SK-N-SH (cell line): ENCODE measurements around the gene PGA5. TPM values are rescaled to one million over a fixed set of nuclear protein-coding genes. Genes with fewer than 3 reads are reported as not detected.

ENCODE experiments used
- CTCF ChIA-PET: fragments of 300-600, 350-600 bp; formaldehyde crosslinking; extraction: SDS; loops from one replicate; lab custom pipeline; 2021; lab: Yijun Ruan, JAX
- POLR2A ChIA-PET: fragments of 350-600 bp; sonication (Branson Sonifier 250); formaldehyde crosslinking; extraction: SDS; loops from one replicate; lab custom pipeline; 2020; ENCODE audit warnings: antibody characterized with exemption, inconsistent platforms; lab: Yijun Ruan, JAX
- DNase-seq: peaks from one replicate; pipeline ENCODE4 v3.0.0; 2012
- H2AFZ ChIP-seq: fragments of 200-600 bp; sonication (generic); 2 replicates; pipeline ENCODE4 v1.8.1; 2016; ENCODE audit warnings: antibody characterized with exemption, mild to moderate bottlenecking, low read depth
- H3F3A ChIP-seq: fragments of 200-600 bp; sonication (generic); replicated peaks from 2 replicates; pipeline ENCODE3; 2016; ENCODE audit warnings: antibody characterized with exemption, mild to moderate bottlenecking; ENCODE audit not compliant: insufficient read depth
- H3K27ac ChIP-seq, 2 experiments: fragments of 200-500 bp in 1 of 2; fragments of 200-600 bp in 1 of 2; sonication (Bioruptor generic) in 1 of 2; sonication (generic), shearing (Covaris generic) in 1 of 2; 2 replicates each; pipeline versions ENCODE4 v1.5.1 to v1.6.1; 2014 to 2016; ENCODE audit warnings: low read depth in 2 of 2, inconsistent platforms in 1 of 2, low read length in 1 of 2, mild to moderate bottlenecking in 1 of 2, mixed read lengths in 1 of 2
- H3K27me3 ChIP-seq: fragments of 200-600 bp; sonication (generic), shearing (Covaris generic); 2 replicates; pipeline ENCODE4 v1.6.1; 2016; ENCODE audit warnings: mixed run types; ENCODE audit not compliant: insufficient read depth
- H3K36me3 ChIP-seq, 2 experiments: fragments of 200-500 bp in 1 of 2; fragments of 200-600 bp in 1 of 2; sonication (Bioruptor generic) in 1 of 2; sonication (generic) in 1 of 2; replicated peaks in 1 of 2; 2 replicates each; pipeline versions ENCODE3 to v1.5.1; 2014 to 2016; ENCODE audit warnings: low read length in 1 of 2, mild to moderate bottlenecking in 1 of 2; ENCODE audit not compliant: insufficient read depth in 2 of 2, control insufficient read depth in 1 of 2
- H3K4me1 ChIP-seq, 2 experiments: fragments of 200-500 bp in 1 of 2; fragments of 200-600 bp in 1 of 2; sonication (Bioruptor generic) in 1 of 2; sonication (generic), shearing (Covaris generic) in 1 of 2; 2 replicates each; pipeline versions ENCODE4 v1.5.1 to v1.6.1; 2014 to 2016; ENCODE audit warnings: low read depth in 1 of 2, low read length in 1 of 2, mixed run types in 1 of 2; ENCODE audit not compliant: insufficient read depth in 2 of 2, control insufficient read depth in 1 of 2
- H3K4me2 ChIP-seq: fragments of 200-600 bp; sonication (generic), shearing (Covaris generic); 2 replicates; pipeline ENCODE4 v1.6.1; 2017; ENCODE audit warnings: mixed run types
- H3K4me3 ChIP-seq, 2 experiments: fragments of 200-500 bp in 1 of 2; fragments of 200-600 bp in 1 of 2; sonication (Bioruptor generic) in 1 of 2; sonication (generic), shearing (Covaris generic) in 1 of 2; 2 replicates each; pipeline versions ENCODE4 v1.5.1 to v1.8.1; 2014 to 2016; ENCODE audit warnings: low read depth in 2 of 2, inconsistent platforms in 1 of 2, low read length in 1 of 2, mild to moderate bottlenecking in 1 of 2, mixed read lengths in 1 of 2, moderate library complexity in 1 of 2
- H3K79me2 ChIP-seq: fragments of 200-600 bp; sonication (generic); 2 replicates; pipeline ENCODE4 v1.8.1; 2017; ENCODE audit warnings: mild to moderate bottlenecking; ENCODE audit not compliant: insufficient read depth
- H3K9ac ChIP-seq: fragments of 200-600 bp; sonication (generic); 2 replicates; pipeline ENCODE4 v1.6.1; 2017; ENCODE audit warnings: mixed run types
- H3K9me2 ChIP-seq: fragments of 200-600 bp; sonication (generic); 2 replicates; pipeline ENCODE4 v1.6.1; 2017; ENCODE audit warnings: mixed run types
- H3K9me3 ChIP-seq: fragments of 200-600 bp; sonication (generic); 2 replicates; pipeline ENCODE4 v1.6.1; 2017; ENCODE audit warnings: mixed run types, mild to moderate bottlenecking, moderate library complexity
- H4K20me1 ChIP-seq: fragments of 200-600 bp; sonication (generic); 2 replicates; pipeline ENCODE4 v1.6.1; 2017; ENCODE audit warnings: mild to moderate bottlenecking, mixed run types; ENCODE audit not compliant: insufficient read depth
- CTCF ChIP-seq: fragments of 200-600 bp; sonication (generic); IDR thresholded peaks from 2 replicates; pipeline ENCODE4 v1.6.1; 2017; ENCODE audit warnings: antibody characterized with exemption, mild to moderate bottlenecking, moderate library complexity
- EZH2phosphoT487 ChIP-seq: fragments of 200-600 bp; sonication (generic); IDR thresholded peaks from 2 replicates; pipeline ENCODE4 v1.6.1; 2017; ENCODE audit warnings: low read depth, mixed run types, mild to moderate bottlenecking, antibody characterized with exemption, moderate library complexity, borderline replicate concordance
- IRF3 ChIP-seq: fragments of 150-350 bp; IDR thresholded peaks from 2 replicates; pipeline ENCODE4 v1.6.1; 2016; ENCODE audit warnings: mild to moderate bottlenecking, low read depth, low read length
- JUND ChIP-seq: IDR thresholded peaks from 2 replicates; pipeline ENCODE4 v1.4.0; 2012
- MEF2A ChIP-seq: IDR thresholded peaks from 2 replicates; pipeline ENCODE4 v1.4.0; 2012; ENCODE audit warnings: low read depth, borderline replicate concordance
- REST ChIP-seq: IDR thresholded peaks from 2 replicates; pipeline ENCODE4 v1.6.1; 2012; ENCODE audit warnings: mild to moderate bottlenecking, low read depth, low read length, moderate library complexity
- SMC3 ChIP-seq: IDR thresholded peaks from 2 replicates; pipeline ENCODE4 v1.6.1; 2012; ENCODE audit warnings: low read depth, low read length, improper control_type of control experiment
- TCF12 ChIP-seq: IDR thresholded peaks from 2 replicates; pipeline ENCODE4 v1.4.0; 2012
- TEAD4 ChIP-seq: IDR thresholded peaks from 2 replicates; pipeline ENCODE4 v1.4.0; 2012; ENCODE audit warnings: mild to moderate bottlenecking, borderline replicate concordance; ENCODE audit not compliant: insufficient read depth
- USF1 ChIP-seq: IDR thresholded peaks from 2 replicates; pipeline ENCODE4 v1.4.0; 2012; ENCODE audit warnings: low read depth, borderline replicate concordance
- WGBS: methylation state at CpG from one replicate; pipeline ENCODE4 v1.1.6; 2017; ENCODE audit warnings: low lambda C conversion rate; 5-methylcytosine and 5-hydroxymethylcytosine counted together
- polyA plus RNA-seq, 3 experiments: library from polyadenylated mRNA; depleted of rRNA; stranded (reverse); fragments of >200 nt; gene quantifications; 2 replicates each; pipeline ENCODE4 v1.2.3, GENCODE V29; 2012

PGA5 gene
- polyA plus RNA-seq, 1 of the 3 experiments (the other 2 are of a cell fraction), result not detected

GRCh38 chr11:61268588-61269250 is 27.7 kb downstream of the PGA5 start:
- Histone ChIP-seq H3K4me2 (no peak overlapping the region), H3K9me2 (no peaks in the 10 kb centered on the region), H3K27ac (no peak overlapping the region), H3K4me3 (no peak overlapping the region), H3K36me3 (no peaks in the 10 kb centered on the region), H2AFZ (no peak overlapping the region), H3K9me3 (no peaks in the 10 kb centered on the region), H3K79me2 (no peaks in the 10 kb centered on the region), H3K4me1 (no peaks in the 10 kb centered on the region), H3K9ac (no peak overlapping the region), H4K20me1 (no peaks in the 10 kb centered on the region)
- WGBS, result 72% methylated on average over 8 of the region's 15 CpGs
- no peak for TF ChIP-seq USF1
- TF ChIP-seq TEAD4, result no peak
- TF ChIP-seq, all 33 proteins: peak for 0
- H3F3A ChIP-seq, result no peaks in the 10 kb centered on the region
- no peak for DNase-seq
- ChIA-PET CTCF (interaction anchor here (1.1 to 2.6 kb wide), 2 partner anchors 12 to 68 kb away, joined by 3 to 7 read pairs; no protein-coding TSS in a partner anchor), POLR2A (no interaction called here)
- no peaks in the 10 kb centered on the region for H3K27me3 ChIP-seq

- Histone ChIP-seq H3K27me3 (no peaks in the 10 kb centered on the region), H3K36me3 (no peaks in the 10 kb centered on the region), H3K9ac (no peak overlapping the region), H3F3A (no peaks in the 10 kb centered on the region), H3K4me1 (no peaks in the 10 kb centered on the region), H3K79me2 (no peaks in the 10 kb centered on the region), H2AFZ (no peak overlapping the region), H3K4me2 (no peak overlapping the region), H3K4me3 (no peak overlapping the region), H3K9me2 (no peaks in the 10 kb centered on the region), H3K27ac (no peak overlapping the region), H4K20me1 (no peaks in the 10 kb centered on the region), H3K9me3 (no peaks in the 10 kb centered on the region)
- 73% methylated on average over 7 of the region's 7 CpGs for WGBS
- ChIA-PET CTCF (interaction anchor here (0.9 to 1.4 kb wide), 3 partner anchors 11 to 123 kb away, joined by 3 to 4 read pairs (median 3); no protein-coding TSS in a partner anchor), POLR2A (interaction anchor here (0.6 kb wide), 1 partner anchor 111 kb away, joined by 3 read pairs; no protein-coding TSS in a partner anchor)
- DNase-seq, result no peak
- no peak for TF ChIP-seq TCF12
- TF ChIP-seq IRF3, result no peak
- TF ChIP-seq, all 33 proteins: peak for 0
Measured at GRCh38 chr11:61270354-61271076, 29.5 kb downstream of the PGA5 start.

GRCh38 chr11:61272731-61273130 is 31.8 kb downstream of the PGA5 start:
- Histone ChIP-seq H3F3A (no peaks in the 10 kb centered on the region), H3K27ac (no peak overlapping the region), H2AFZ (no peak overlapping the region), H3K27me3 (no peaks in the 10 kb centered on the region), H3K36me3 (no peaks in the 10 kb centered on the region), H4K20me1 (no peaks in the 10 kb centered on the region), H3K9me3 (no peaks in the 10 kb centered on the region), H3K4me2 (no peak overlapping the region), H3K4me1 (no peaks in the 10 kb centered on the region), H3K79me2 (no peaks in the 10 kb centered on the region), H3K9me2 (no peaks in the 10 kb centered on the region), H3K9ac (no peak overlapping the region), H3K4me3 (no peak overlapping the region)
- ChIA-PET CTCF (interaction anchor here (1.3 kb wide), 1 partner anchor 15 kb away, joined by 3 read pairs; no protein-coding TSS in a partner anchor), POLR2A (no interaction called here)
- WGBS, result 84% methylated on average over 3 of the region's 3 CpGs
- DNase-seq, result no peak
- TF ChIP-seq EZH2phosphoT487 (no peak), CTCF (no peak), MEF2A (no peak), REST (no peak), JUND (no peak), SMC3 (no peak)
